Suprapubic skin (tissue), 4 donors: ENCODE data around the gene EMILIN1.

Source experiments
- CTCF ChIP-seq, 2 donors: fragments of 200-600 bp in 1 of 2; fragments of 450-650 bp in 1 of 2; sonication (generic) in 1 of 2; IDR thresholded peaks; one replicate each; pipeline ENCODE4 v1.5.1; 2016 to 2019; ENCODE audit warnings: antibody characterized with exemption in 2 of 2, mild to moderate bottlenecking in 1 of 2, moderate library complexity in 1 of 2
- POLR2A ChIP-seq, 2 donors: fragments of 450-650 bp; IDR thresholded peaks; one replicate each; pipeline ENCODE4 v1.6.1; 2017; ENCODE audit warnings: antibody characterized with exemption in 2 of 2, mild to moderate bottlenecking in 2 of 2, moderate library complexity in 2 of 2
- POLR2AphosphoS5 ChIP-seq, 3 donors: sonication (generic); formaldehyde crosslinking; IDR thresholded peaks; one replicate each; pipeline ENCODE4 v1.6.1; 2017; ENCODE audit warnings: antibody characterized with exemption in 3 of 3

GRCh38 chr2:27099334-27099955, 21.0 kb downstream of the EMILIN1 start:
- TF ChIP-seq POLR2A (IDR thresholded peaks at IDR 0.05) (no peak), CTCF (IDR thresholded peaks at IDR 0.05) (no peak), POLR2AphosphoS5 (IDR thresholded peaks at IDR 0.05) (no peak)
